ENCODE data around the gene PTMS. TPM values are rescaled to one million over a fixed set of nuclear protein-coding genes. Genes with fewer than 3 reads are reported as not detected.
A peak's percentile ranks its signal among the peaks of the same experiment; 100 is the strongest.

The PTMS gene
- total RNA-seq, 1 donor from 2014 or later = 134 TPM

DNA sequence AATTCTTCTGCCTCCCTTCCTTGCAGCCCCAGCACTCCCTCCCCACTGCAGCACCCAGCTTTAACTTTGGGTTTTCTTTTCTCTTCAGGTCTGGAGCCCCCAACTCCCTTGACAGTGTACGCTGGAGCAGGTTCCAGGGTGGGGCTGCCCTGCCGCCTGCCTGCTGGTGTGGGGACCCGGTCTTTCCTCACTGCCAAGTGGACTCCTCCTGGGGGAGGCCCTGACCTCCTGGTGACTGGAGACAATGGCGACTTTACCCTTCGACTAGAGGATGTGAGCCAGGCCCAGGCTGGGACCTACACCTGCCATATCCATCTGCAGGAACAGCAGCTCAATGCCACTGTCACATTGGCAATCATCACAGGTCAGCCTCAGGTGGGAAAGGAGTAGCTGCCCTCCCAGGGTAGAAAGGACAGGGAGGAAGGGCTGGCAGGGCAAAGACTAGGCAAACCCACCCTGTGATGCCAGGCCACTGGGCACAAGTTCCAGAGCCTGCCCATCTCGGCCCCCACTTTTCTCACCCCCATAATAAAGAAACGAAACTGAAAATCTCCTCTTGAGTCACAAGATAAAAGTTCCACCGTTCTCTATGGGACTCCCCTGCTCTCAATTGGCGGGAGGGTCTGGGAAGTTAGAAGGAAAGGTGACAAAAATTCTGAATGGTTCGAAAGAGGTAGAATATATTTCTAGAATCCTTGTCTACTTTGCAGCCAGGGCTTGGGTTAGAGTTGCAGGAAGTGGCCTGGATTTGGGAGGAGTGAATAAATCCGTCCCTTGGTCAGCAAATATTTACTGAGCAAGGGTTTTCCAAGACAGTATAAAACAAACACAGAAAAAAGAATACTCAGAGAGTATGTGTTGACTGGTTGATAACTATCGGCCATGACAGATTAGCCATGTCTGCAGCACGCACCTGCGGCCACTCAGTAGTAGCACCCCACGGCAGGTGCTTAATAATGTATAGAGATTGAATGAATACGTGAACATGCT is 9.3 kb downstream of the PTMS start:
- peak overlapping the region; percentile 33 for H3K4me3 Mint-ChIP-seq
- Histone ChIP-seq H3K9ac (no peak overlapping the region), H3K9me3 (ENCODE audit: low read depth) (no peaks in the 10 kb centered on the region), H3K36me3 (peaks cover 5% of the 10 kb centered on the region), H3K79me2 (ENCODE audit: low read depth) (peaks cover 6% of the 10 kb centered on the region), H3K4me1 (peaks cover 62% of the 10 kb centered on the region), H3F3A (ENCODE audit: low read depth) (peaks cover 57% of the 10 kb centered on the region), H3K27me3 (peaks cover 18% of the 10 kb centered on the region), H4K20me1 (ENCODE audit: low read depth) (peaks cover 32% of the 10 kb centered on the region), H3K4me3 (no peak overlapping the region), H3K27ac (no peak overlapping the region), H3K4me2 (no peak overlapping the region), H2AFZ (replicated peaks) (no peak overlapping the region)
- no peak for DNase-seq (ENCODE audit: low spot score)
- peaks cover 36% of the 10 kb centered on the region for H3K36me3 Mint-ChIP-seq
- TF ChIP-seq EZH2 (IDR thresholded peaks at IDR 0.05) = no peak
- no peak for TF ChIP-seq EZH2phosphoT487 (IDR thresholded peaks at IDR 0.05)
- TF ChIP-seq, protein P1, sequence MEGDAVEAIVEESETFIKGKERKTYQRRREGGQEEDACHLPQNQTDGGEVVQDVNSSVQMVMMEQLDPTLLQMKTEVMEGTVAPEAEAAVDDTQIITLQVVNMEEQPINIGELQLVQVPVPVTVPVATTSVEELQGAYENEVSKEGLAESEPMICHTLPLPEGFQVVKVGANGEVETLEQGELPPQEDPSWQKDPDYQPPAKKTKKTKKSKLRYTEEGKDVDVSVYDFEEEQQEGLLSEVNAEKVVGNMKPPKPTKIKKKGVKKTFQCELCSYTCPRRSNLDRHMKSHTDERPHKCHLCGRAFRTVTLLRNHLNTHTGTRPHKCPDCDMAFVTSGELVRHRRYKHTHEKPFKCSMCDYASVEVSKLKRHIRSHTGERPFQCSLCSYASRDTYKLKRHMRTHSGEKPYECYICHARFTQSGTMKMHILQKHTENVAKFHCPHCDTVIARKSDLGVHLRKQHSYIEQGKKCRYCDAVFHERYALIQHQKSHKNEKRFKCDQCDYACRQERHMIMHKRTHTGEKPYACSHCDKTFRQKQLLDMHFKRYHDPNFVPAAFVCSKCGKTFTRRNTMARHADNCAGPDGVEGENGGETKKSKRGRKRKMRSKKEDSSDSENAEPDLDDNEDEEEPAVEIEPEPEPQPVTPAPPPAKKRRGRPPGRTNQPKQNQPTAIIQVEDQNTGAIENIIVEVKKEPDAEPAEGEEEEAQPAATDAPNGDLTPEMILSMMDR (IDR thresholded peaks at IDR 0.05) = no peak
- peaks cover 56% of the 10 kb centered on the region for H3K4me1 Mint-ChIP-seq
- peaks cover 32% of the 10 kb centered on the region for H3K27me3 Mint-ChIP-seq (ENCODE audit: insufficient read depth, low read depth)
- H3K9me3 Mint-ChIP-seq = no peaks in the 10 kb centered on the region
- peak overlapping the region; percentile 33 for H3K27ac Mint-ChIP-seq

DNA sequence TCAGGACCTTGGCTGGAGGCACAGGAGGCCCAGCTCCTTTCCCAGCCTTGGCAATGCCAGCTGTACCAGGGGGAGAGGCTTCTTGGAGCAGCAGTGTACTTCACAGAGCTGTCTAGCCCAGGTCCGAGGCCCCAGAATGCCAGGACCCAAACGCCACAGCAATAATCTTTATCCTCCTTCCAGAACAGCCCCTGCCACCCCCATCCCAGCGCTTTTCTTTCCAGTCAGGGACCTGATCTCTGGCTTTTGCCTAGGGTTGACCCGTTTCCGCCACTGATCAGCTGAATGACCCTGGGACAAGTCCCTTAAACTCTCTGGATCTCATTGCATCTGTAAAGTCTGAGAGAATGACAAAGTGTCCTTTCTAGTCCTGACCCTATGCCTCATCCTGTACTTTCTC is 11.2 kb downstream of the PTMS start:
- DNase-seq (ENCODE audit: low spot score) = no peak
- Histone ChIP-seq H3K4me1 (peaks cover 48% of the 10 kb centered on the region), H3K27me3 (peaks cover 18% of the 10 kb centered on the region), H3K27ac (no peak overlapping the region), H3K4me3 (no peak overlapping the region), H3K9me3 (ENCODE audit: low read depth) (no peaks in the 10 kb centered on the region), H3K9ac (no peak overlapping the region), H3K36me3 (no peaks in the 10 kb centered on the region), H4K20me1 (ENCODE audit: low read depth) (peaks cover 13% of the 10 kb centered on the region), H3F3A (ENCODE audit: low read depth) (peaks cover 43% of the 10 kb centered on the region), H3K79me2 (ENCODE audit: low read depth) (no peaks in the 10 kb centered on the region), H2AFZ (replicated peaks) (no peak overlapping the region), H3K4me2 (no peak overlapping the region)
- Mint-ChIP-seq H3K9me3 (no peaks in the 10 kb centered on the region), H3K4me3 (no peak overlapping the region), H3K27ac (no peak overlapping the region), H3K27me3 (ENCODE audit: insufficient read depth, low read depth) (peaks cover 29% of the 10 kb centered on the region), H3K4me1 (peaks cover 47% of the 10 kb centered on the region), H3K36me3 (peaks cover 25% of the 10 kb centered on the region)
- TF ChIP-seq EZH2 (IDR thresholded peaks at IDR 0.05) (no peak), EZH2phosphoT487 (IDR thresholded peaks at IDR 0.05) (no peak)
- TF ChIP-seq, protein P1 (IDR thresholded peaks at IDR 0.05) = no peak

DNA sequence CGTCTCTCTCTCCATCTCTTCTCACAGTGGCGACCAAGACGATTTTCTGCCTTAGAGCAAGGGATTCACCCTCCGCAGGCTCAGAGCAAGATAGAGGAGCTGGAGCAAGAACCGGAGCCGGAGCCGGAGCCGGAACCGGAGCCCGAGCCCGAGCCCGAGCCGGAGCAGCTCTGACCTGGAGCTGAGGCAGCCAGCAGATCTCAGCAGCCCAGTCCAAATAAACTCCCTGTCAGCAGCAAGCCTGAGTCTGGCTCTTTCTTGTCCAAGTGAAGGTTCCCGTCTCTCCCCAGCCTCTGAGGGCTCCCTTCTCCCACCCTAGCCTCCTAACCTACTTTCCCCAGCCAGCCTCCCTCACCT is 12.0 kb downstream of the PTMS start:
- H3K9me3 ChIP-seq (ENCODE audit: low read depth) = no peaks in the 10 kb centered on the region
- peaks cover 45% of the 10 kb centered on the region for H3K4me1 ChIP-seq
- peak overlapping the region; percentile 37 for H3K4me3 ChIP-seq
- Mint-ChIP-seq H3K36me3 (peaks cover 23% of the 10 kb centered on the region), H3K4me1 (peaks cover 42% of the 10 kb centered on the region), H3K27me3 (ENCODE audit: insufficient read depth, low read depth) (peaks cover 27% of the 10 kb centered on the region), H3K27ac (peak overlapping the region; percentile 98), H3K9me3 (no peaks in the 10 kb centered on the region), H3K4me3 (peak overlapping the region; percentile 84)
- H2AFZ ChIP-seq (replicated peaks) = no peak overlapping the region
- no peaks in the 10 kb centered on the region for H3K79me2 ChIP-seq (ENCODE audit: low read depth)
- TF ChIP-seq EZH2 (IDR thresholded peaks at IDR 0.05) (no peak), EZH2phosphoT487 (IDR thresholded peaks at IDR 0.05) (no peak)
- TF ChIP-seq, protein P1 (IDR thresholded peaks at IDR 0.05) = no peak
- peaks cover 5% of the 10 kb centered on the region for H4K20me1 ChIP-seq (ENCODE audit: low read depth)
- no peaks in the 10 kb centered on the region for H3K36me3 ChIP-seq
- H3K27ac ChIP-seq = peak overlapping the region; percentile 35
- H3K4me2 ChIP-seq = peak overlapping the region; percentile 80
- H3K27me3 ChIP-seq = peaks cover 10% of the 10 kb centered on the region
- DNase-seq (ENCODE audit: low spot score) = peak; percentile 57
- peaks cover 35% of the 10 kb centered on the region for H3F3A ChIP-seq (ENCODE audit: low read depth)
- no peak overlapping the region for H3K9ac ChIP-seq

Data from neural progenitor cell (in vitro differentiated cells).